ENCODE data around the gene COMTD1.

DNA sequence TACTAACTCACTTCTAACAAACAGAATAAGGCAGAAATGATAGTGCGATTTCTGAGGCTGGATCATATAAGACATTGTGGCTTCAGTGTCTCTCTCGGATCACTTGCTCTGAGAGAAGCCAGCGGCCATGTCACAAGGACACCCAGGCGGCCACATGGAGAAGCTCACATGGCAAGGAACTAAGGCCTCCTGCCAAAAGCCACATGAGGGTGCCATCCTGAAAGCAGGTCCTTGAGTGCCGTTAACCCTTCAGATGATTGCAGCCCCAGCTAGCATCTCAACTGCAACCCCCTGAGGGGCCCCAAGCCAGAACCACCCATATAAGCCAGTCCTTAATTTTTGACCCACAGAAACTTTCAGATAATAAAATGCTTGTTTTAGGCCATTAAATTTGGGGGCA, 32.0 kb downstream of the COMTD1 start:
- TF ChIP-seq, protein P1, sequence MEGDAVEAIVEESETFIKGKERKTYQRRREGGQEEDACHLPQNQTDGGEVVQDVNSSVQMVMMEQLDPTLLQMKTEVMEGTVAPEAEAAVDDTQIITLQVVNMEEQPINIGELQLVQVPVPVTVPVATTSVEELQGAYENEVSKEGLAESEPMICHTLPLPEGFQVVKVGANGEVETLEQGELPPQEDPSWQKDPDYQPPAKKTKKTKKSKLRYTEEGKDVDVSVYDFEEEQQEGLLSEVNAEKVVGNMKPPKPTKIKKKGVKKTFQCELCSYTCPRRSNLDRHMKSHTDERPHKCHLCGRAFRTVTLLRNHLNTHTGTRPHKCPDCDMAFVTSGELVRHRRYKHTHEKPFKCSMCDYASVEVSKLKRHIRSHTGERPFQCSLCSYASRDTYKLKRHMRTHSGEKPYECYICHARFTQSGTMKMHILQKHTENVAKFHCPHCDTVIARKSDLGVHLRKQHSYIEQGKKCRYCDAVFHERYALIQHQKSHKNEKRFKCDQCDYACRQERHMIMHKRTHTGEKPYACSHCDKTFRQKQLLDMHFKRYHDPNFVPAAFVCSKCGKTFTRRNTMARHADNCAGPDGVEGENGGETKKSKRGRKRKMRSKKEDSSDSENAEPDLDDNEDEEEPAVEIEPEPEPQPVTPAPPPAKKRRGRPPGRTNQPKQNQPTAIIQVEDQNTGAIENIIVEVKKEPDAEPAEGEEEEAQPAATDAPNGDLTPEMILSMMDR (IDR thresholded peaks at IDR 0.05): no peak
- no peak for TF ChIP-seq POLR2A (IDR thresholded peaks at IDR 0.05)

All from lower leg skin (tissue), 3 donors.